HG03159 (cell line): ENCODE results near the gene SPP1.
"Not testable (repeated sequence)": the region's sequence is repeated elsewhere in the genome, so short reads cannot be mapped to it uniquely, and the experiment has no call there.

Experiments used
- ATAC-seq: cut with Tn5 transposase; IDR thresholded peaks from one replicate; pipeline ENCODE4 v1.9.1; 2021; ENCODE audit warnings: mild to moderate bottlenecking, moderate library complexity; ENCODE audit not compliant: unreplicated experiment

Gene SPP1

GRCh38 chr4:88017516-88018297 is 42.2 kb downstream of the SPP1 start:
- ATAC-seq: no peak

GRCh38 chr4:88018466-88018865 is 43.0 kb downstream of the SPP1 start:
- no peak for ATAC-seq

GRCh38 chr4:88021824-88022223 is 46.3 kb downstream of the SPP1 start:
- ATAC-seq: no peak

GRCh38 chr4:88022289-88022688 is 46.8 kb downstream of the SPP1 start:
- no peak for ATAC-seq

GRCh38 chr4:88025868-88026661 is 50.6 kb downstream of the SPP1 start:
- ATAC-seq: not testable (repeated sequence)

GRCh38 chr4:88027611-88028608 is 52.4 kb downstream of the SPP1 start:
- ATAC-seq: no peak

- no peak for ATAC-seq
These were observed 53.4 kb downstream of the SPP1 start for GRCh38 chr4:88028946-88029345.

- no peak for ATAC-seq
These were observed 54.0 kb downstream of the SPP1 start for GRCh38 chr4:88029556-88029955.

- ATAC-seq: no peak
These were observed 55.2 kb downstream of the SPP1 start for GRCh38 chr4:88030565-88031310.
